ENCODE measurements around the gene NLRC5.

DNA sequence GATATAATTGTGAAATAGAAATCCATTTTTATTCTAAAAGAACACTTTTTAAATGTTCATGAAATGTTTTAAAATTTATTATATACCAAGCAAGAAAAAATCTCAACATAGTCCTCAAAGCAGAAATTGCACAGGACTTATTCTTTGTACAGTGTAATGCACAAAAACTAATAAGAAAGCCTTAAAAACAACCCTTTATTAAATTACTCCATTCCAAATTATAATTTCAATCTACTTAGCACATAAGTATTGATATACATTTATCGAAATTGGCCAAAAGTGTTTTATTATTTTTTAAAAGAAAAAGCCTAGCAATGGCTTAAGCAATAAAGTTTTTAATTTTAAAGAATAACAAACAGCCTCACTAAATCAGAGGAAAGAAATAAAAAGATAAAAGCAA is 19.1 kb downstream of the NLRC5 start:
- TF ChIP-seq POLR2A (IDR thresholded peaks at IDR 0.05) (no peak), CTCF (IDR thresholded peaks at IDR 0.05) (no peak), EP300 (IDR thresholded peaks at IDR 0.05) (no peak)

Measured in tibial nerve (tissue), 4 donors.